NCI-H2081 (cell line): ENCODE results near the gene DOCK1.
A peak's percentile ranks its signal among the peaks of the same experiment; 100 is the strongest.

Experiments used
- DNase-seq, 2 experiments: peaks; one replicate each; lab custom pipeline; 2025; lab: John Stamatoyannopoulos, UW

Gene DOCK1

GRCh38 chr10:127039435-127039834 lies 134.2 kb downstream of the DOCK1 start:
- DNase-seq = no peak

- no peak for DNase-seq
These were observed 135.5 kb downstream of the DOCK1 start for GRCh38 chr10:127040756-127041155.

DNA sequence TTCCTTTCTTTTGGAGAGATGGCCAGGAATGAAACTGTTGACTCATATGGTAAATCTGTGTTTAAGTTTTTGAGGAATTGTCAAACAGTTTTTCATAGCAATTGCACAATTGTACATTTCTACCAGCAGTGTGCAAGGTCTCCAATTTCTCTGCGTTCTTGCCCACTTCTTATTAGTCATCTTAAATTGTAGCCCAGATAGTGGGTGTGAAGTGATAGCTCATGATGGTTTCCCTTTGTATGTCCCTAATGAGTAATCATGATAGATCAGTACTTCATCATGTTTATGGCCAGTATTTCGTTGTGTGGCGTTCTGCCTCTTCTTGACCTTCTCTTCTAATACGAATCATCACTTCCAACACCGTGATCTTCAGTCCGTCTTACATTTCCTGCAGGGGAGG lies 136.3 kb downstream of the DOCK1 start:
- no peak for DNase-seq

GRCh38 chr10:127043301-127043700 lies 138.1 kb downstream of the DOCK1 start:
- no peak for DNase-seq

DNA sequence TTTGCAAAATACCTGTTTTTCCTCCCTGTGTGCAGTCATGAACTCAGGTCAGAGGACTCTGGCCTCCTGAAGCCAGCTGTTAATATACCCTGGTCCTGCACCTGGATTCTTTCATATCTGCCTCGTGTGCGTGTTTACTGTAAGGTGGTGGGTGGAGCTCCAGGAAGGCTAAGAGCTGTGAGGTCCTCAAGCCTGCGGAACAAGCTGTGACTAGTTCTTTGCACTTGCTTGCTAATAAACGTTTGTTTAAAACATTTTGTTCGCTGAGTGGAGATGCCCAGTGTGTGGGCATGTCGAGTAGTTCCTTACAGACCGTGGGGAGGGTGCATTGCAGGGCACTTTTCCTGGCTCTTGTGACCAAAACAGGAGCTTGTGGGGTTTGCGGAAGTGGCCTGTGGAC lies 139.0 kb downstream of the DOCK1 start:
- no peak for DNase-seq

- DNase-seq = no peak
These were observed 142.0 kb downstream of the DOCK1 start for GRCh38 chr10:127046975-127047877.

- DNase-seq = no peak
These were observed 142.6 kb downstream of the DOCK1 start for GRCh38 chr10:127047878-127048238.

GRCh38 chr10:127048630-127049029 lies 143.4 kb downstream of the DOCK1 start:
- peak in 1 of 2 experiments; percentile 28 for DNase-seq

DNA sequence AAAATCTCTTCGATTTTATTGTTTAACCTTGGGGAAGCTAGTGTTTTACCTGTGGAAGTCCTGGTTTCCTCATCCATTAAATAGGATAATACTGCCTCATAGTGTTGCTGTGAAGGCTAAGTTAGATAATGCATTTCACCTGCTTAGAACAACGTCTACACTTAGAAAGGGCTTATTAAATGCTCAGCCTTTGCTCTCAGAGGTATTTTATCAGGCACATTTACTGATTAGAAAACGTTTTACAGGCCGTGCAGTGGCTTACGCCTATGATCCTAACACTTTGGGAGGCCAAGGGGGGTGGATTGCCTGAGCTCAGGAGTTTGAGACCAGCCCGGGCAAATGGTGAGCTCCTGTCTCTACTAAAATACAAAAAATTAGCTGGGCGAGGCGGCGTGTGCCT lies 146.8 kb downstream of the DOCK1 start:
- DNase-seq = no peak

- no peak for DNase-seq
These were observed 150.0 kb downstream of the DOCK1 start for GRCh38 chr10:127055263-127055662.

- DNase-seq = no peak
These were observed 154.1 kb downstream of the DOCK1 start for GRCh38 chr10:127059314-127059713.

DNA sequence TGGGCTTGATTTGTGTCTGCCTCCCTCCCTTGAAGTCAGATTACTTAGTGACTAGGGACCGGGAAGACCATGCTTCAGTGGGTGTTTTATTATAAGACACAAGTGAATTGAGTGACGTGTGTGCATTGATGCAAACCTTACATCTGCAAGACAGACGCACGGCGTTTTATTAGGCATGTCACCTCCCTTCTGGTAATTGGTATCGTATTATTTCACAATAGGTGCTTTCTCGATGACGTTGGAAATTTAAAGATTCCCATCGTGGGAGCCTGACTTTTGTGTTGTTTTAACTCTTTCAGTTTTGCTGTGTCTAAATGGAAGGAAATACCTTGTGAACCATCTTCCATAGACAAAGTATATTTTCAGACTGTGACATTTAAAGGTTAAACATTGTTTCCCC lies 158.5 kb downstream of the DOCK1 start:
- DNase-seq = no peak

DNA sequence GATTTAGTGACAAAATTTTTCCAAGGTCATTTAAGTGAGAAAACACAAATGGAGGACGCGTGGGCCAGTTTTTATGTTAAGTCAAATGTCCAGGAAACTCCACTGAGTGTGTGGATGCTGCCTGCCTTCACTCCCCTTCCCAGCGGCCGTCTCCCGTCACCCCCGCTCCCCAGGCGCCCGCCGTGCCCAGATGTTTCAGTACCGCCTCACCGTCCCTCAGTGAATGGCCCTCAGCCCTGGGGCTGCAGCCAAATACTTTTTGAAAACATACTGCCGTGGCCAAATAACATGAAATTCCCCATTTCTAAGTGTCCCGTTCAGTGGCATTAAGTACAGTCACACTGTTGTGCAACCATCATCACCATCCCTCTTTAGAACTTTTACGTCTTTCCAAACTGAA lies 159.2 kb downstream of the DOCK1 start:
- no peak for DNase-seq

GRCh38 chr10:127067542-127068194 lies 162.4 kb downstream of the DOCK1 start:
- DNase-seq = no peak

DNA sequence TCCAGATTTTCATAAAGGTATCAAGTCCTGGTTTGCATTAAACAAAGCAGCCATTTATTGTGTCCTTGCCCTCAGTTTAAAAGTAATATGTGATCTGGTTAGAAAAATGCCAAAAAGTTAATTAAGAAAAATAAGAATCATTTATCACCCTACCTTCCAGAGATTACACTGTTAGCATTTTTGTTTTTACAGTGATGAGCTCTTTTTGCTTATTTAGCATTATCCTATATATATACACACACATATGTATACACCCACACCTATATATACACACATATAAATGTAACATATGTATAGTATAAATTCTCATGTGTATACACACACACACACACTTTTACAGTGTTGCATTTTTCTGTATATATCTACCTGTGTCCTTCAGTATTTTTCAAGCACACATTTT lies 163.3 kb downstream of the DOCK1 start:
- DNase-seq = no peak

DNA sequence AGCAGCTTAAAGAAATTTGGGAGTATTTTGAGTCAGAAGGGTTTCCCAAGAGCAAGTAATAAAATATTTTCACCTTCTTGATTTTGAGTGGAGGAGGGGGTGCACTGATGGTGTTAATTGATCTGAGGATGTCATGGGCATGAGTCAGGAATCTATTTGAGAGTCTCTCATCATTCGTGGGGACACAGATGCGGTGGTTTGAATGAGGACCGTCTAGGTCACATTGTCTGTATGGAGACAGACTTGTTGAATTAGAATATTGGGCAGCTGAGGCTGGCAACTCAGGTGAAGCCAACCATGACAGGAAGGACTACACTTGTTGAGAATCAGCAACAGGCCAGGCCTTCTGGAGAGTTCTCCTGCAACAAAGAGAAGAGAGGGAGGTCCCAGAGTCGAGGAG lies 164.2 kb downstream of the DOCK1 start:
- no peak for DNase-seq

DNA sequence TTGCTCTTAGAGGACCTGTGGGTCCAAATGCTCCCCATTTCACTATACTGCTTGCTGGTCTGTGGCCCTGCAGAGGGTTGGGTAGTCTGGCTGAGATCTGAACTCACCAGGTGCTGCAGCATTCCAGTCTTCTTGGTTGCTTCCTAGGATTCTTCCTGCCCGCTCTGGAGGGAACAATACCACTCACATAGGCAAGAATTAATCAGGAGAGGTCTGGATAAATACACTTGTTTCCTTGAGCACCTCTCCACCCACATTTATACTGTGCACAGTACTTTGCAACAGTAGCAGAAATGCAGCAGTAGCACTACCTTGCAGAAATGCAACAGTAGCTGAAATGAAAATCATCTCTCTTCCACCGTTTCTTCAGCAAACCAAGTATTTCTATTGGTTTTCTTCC lies 165.9 kb downstream of the DOCK1 start:
- DNase-seq = no peak

- no peak for DNase-seq
These were observed 168.4 kb downstream of the DOCK1 start for GRCh38 chr10:127073666-127074065.

- DNase-seq = no peak
These were observed 174.2 kb downstream of the DOCK1 start for GRCh38 chr10:127079392-127079791.

GRCh38 chr10:127080317-127080716 lies 175.1 kb downstream of the DOCK1 start:
- no peak for DNase-seq

DNA sequence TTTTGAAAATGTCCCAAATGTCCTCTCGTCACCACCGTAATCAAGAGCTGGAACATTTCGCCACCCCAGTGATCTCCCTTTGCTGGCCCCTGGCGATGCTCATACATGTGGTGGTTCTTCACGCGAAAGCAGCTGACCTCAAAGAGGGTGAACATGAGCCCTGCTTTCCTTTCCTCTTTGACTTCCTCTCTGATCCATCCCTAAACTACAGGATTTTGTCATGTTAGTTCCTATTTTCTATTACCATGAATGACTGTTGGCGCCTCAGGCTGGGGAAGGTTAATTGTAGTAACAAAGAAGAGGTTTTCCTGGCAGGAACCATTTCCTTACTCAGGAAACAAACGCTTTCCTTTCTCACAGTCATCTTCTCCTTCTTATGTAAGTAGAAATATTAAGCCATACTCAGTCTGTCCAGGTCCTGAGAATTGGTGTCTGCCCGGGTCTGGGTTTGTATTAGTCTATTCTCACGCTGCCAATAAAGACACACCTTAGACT lies 176.7 kb downstream of the DOCK1 start:
- no peak for DNase-seq

DNA sequence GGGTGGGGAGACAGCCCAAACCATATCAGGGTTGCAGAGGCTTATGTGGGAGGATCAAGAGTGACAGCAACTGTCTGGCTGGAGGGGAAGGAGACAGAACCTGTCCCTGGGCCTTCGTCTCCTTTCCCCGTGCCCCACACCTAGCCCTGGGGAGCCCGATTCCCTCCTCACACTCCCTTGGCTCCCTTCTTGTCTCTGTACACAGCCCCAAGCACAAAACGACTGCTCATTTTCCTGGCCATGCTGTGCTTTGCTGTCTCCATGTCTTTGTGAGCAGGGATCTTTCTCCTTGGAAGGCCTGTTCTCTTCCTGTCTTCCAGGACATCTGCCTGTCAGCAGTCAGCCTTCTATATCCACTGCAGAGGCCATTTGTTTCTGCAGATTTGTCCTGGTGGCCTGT lies 177.4 kb downstream of the DOCK1 start:
- no peak for DNase-seq

GRCh38 chr10:127085957-127086356 lies 180.7 kb downstream of the DOCK1 start:
- no peak for DNase-seq
